B cell (primary cell): ENCODE measurements around the gene CD38. TPM values are rescaled to one million over a fixed set of nuclear protein-coding genes. Genes with fewer than 3 reads are reported as not detected.
A peak's percentile ranks its signal among the peaks of the same experiment; 100 is the strongest.

ENCODE experiments used
- ATAC-seq: fragments of 200-7000 bp; cut with Tn5 transposase; one replicate; pipeline ENCODE4 v1.10.0; 2021; ENCODE audit warnings: low read depth, mild to moderate bottlenecking, moderate number of reproducible peaks, moderate library complexity
- CTCF ChIA-PET: fragments of 350-600 bp; sonication (Branson Sonifier 250); formaldehyde crosslinking; loops from one replicate; lab custom pipeline; 2021; ENCODE audit warnings: antibody characterized with exemption, inconsistent platforms; lab: Charles Lee
- POLR2A ChIA-PET: fragments of 350-600 bp; sonication (Branson Sonifier 250); formaldehyde crosslinking; loops from one replicate; lab custom pipeline; 2021; ENCODE audit warnings: antibody characterized with exemption; lab: Charles Lee
- DNase-seq: peaks from one replicate; pipeline ENCODE4 v3.0.0; 2013
- H2AFZ ChIP-seq: 2 replicates; pipeline ENCODE4 v1.6.1; 2012; ENCODE audit warnings: mild to moderate bottlenecking, low read depth, low read length; ENCODE audit not compliant: insufficient read depth, poor library complexity, severe bottlenecking
- H3K27ac ChIP-seq, 2 donors: 1 replicate in 1 of 2; 2 replicates in 1 of 2; pipeline ENCODE4 v1.5.1; 2012 to 2013; ENCODE audit warnings: low read length in 2 of 2, mild to moderate bottlenecking in 2 of 2, moderate library complexity in 1 of 2
- H3K27me3 ChIP-seq, 4 experiments: fragments of 200-600 bp in 1 of 4; sonication (generic) in 1 of 4; replicated peaks in 1 of 4; 1 replicate in 2 of 4; 2 replicates in 2 of 4; pipeline versions ENCODE4 v1.6.1 to v1.7.0; 2013 to 2016; ENCODE audit warnings: low read length in 3 of 4, mild to moderate bottlenecking in 2 of 4, mixed read lengths in 1 of 4, moderate library complexity in 1 of 4; ENCODE audit not compliant: insufficient read depth in 4 of 4, control insufficient read depth in 3 of 4; ENCODE audit errors: control extremely low read depth in 1 of 4
- H3K36me3 ChIP-seq, 2 experiments: replicated peaks in 1 of 2; 1 replicate in 1 of 2; 2 replicates in 1 of 2; pipeline versions ENCODE4 v1.6.1 to v1.7.1; 2013; ENCODE audit warnings: low read length in 1 of 2; ENCODE audit not compliant: insufficient read depth in 2 of 2, control insufficient read depth in 1 of 2; ENCODE audit errors: control extremely low read depth in 1 of 2, extremely low read depth in 1 of 2
- H3K4me1 ChIP-seq, 2 donors: fragments of 200-600 bp in 1 of 2; sonication (generic) in 1 of 2; 1 replicate in 1 of 2; 2 replicates in 1 of 2; pipeline versions ENCODE4 v1.5.1 to v1.6.1; 2013 to 2017; ENCODE audit warnings: low read length in 2 of 2; ENCODE audit not compliant: control insufficient read depth in 2 of 2, insufficient read depth in 2 of 2
- H3K4me2 ChIP-seq: replicated peaks from 2 replicates; pipeline ENCODE3; 2012; ENCODE audit warnings: mild to moderate bottlenecking, low read depth, low read length; ENCODE audit not compliant: poor library complexity, severe bottlenecking
- H3K4me3 ChIP-seq, 5 experiments: fragments of 200-600 bp in 1 of 5; sonication (generic) in 1 of 5; 1 replicate in 3 of 5; 2 replicates in 2 of 5; pipeline versions ENCODE4 v1.5.1 to v1.7.0; 2011 to 2016; ENCODE audit warnings: low read length in 4 of 5, mild to moderate bottlenecking in 4 of 5, low read depth in 2 of 5, control low read depth in 1 of 5, moderate library complexity in 1 of 5; ENCODE audit not compliant: insufficient read depth in 1 of 5; ENCODE audit errors: control extremely low read depth in 1 of 5, extremely low read depth in 1 of 5
- H3K79me2 ChIP-seq: fragments of 200-600 bp; sonication (generic); one replicate; pipeline ENCODE4 v1.6.0; 2016; ENCODE audit warnings: low read length; ENCODE audit not compliant: control insufficient read depth, insufficient read depth
- H3K9ac ChIP-seq: fragments of 200-600 bp; sonication (generic); 2 replicates; pipeline ENCODE4 v1.6.1; 2017; ENCODE audit warnings: mild to moderate bottlenecking, low read length, moderate library complexity
- H3K9me3 ChIP-seq, 3 donors: one replicate each; pipeline versions ENCODE4 v1.6.1 to v1.7.1; 2013; ENCODE audit warnings: low read length in 2 of 3; ENCODE audit not compliant: control insufficient read depth in 2 of 3, insufficient read depth in 1 of 3; ENCODE audit errors: control extremely low read depth in 1 of 3
- H4K20me1 ChIP-seq: 2 replicates; pipeline ENCODE4 v1.6.0; 2012; ENCODE audit warnings: mild to moderate bottlenecking, low read length; ENCODE audit not compliant: insufficient read depth, control insufficient read depth, poor library complexity, severe bottlenecking
- H3K27ac Mint-ChIP-seq: one replicate; pipeline ENCODE4 v1.8.0; 2021; ENCODE audit warnings: mixed read lengths
- H3K27me3 Mint-ChIP-seq: one replicate; pipeline ENCODE4 v1.8.0; 2021; ENCODE audit warnings: mixed read lengths
- H3K4me1 Mint-ChIP-seq: one replicate; pipeline ENCODE4 v1.8.0; 2021; ENCODE audit warnings: mixed read lengths
- H3K4me3 Mint-ChIP-seq: one replicate; pipeline ENCODE4 v1.8.0; 2021; ENCODE audit warnings: mixed read lengths
- H3K9me3 Mint-ChIP-seq: one replicate; pipeline ENCODE4 v1.8.0; 2022; ENCODE audit warnings: mixed read lengths; ENCODE audit not compliant: insufficient read depth
- EZH2 ChIP-seq: IDR thresholded peaks from 2 replicates; pipeline ENCODE4 v1.6.1; 2012; ENCODE audit warnings: borderline replicate concordance, low read depth, mild to moderate bottlenecking, moderate library complexity, low read length; ENCODE audit not compliant: insufficient read depth, poor library complexity, severe bottlenecking
- WGBS: methylation state at CpG from one replicate; pipeline ENCODE4 v1.1.5; 2013; ENCODE audit warnings: missing lambda C conversion rate; ENCODE audit not compliant: insufficient coverage; 5-methylcytosine and 5-hydroxymethylcytosine counted together
- intact Hi-C: fragments of 100-400 bp; cut with micrococcal nuclease; formaldehyde crosslinking; loops from one replicate; pipeline ENCODE4 v1.10.0; 2022
- polyA plus RNA-seq: library from polyadenylated mRNA; depleted of rRNA; stranded (reverse); fragments of >200 nt; gene quantifications from 2 replicates; pipeline ENCODE4 v1.2.3, GENCODE V29; 2012
- total RNA-seq, 2 donors: library from RNA; stranded (reverse); fragments of 120-200 nt in 1 of 2; gene quantifications; 1 replicate in 1 of 2; 2 replicates in 1 of 2; pipeline versions ENCODE4 v1.2.3 to v1.2.4, GENCODE V29; 2013 to 2022
- TF ChIP-seq, protein P1 (sequence below): fragments of 200-600 bp; IDR thresholded peaks from one replicate; pipeline ENCODE4 v1.8.0; 2022; ENCODE audit warnings: antibody characterized with exemption, mild to moderate bottlenecking

The CD38 gene
- total and polyA plus RNA-seq, 2 donors (not counting 1 experiment from before 2014, with no cell fraction given): 10.1 to 12.9 TPM

DNA sequence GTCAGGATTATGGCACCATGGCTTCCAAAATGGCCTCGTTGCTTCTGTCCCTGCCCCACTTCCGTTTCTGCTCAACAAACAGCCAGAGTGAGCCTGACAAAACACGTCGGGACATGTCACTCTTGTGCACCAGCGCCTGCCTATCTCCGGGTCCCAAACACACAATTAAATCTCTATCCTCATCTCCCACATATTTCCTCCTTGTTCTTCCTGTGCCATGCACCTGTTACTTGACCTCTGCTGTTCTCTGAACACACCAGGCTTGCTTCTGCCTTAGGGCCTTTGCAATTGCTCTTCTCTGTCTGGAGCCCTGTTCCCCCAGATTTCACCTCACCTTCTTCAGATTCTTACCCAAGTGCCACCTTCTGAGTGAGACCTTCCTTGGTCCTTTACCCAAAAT lies 12.7 kb upstream of the CD38 start:
- ChIA-PET POLR2A (no interaction called here), CTCF (interaction anchor here (2.2 kb wide), 1 partner anchor 9 kb away, joined by 9 read pairs; no protein-coding TSS in a partner anchor)
- TF ChIP-seq, protein P1, sequence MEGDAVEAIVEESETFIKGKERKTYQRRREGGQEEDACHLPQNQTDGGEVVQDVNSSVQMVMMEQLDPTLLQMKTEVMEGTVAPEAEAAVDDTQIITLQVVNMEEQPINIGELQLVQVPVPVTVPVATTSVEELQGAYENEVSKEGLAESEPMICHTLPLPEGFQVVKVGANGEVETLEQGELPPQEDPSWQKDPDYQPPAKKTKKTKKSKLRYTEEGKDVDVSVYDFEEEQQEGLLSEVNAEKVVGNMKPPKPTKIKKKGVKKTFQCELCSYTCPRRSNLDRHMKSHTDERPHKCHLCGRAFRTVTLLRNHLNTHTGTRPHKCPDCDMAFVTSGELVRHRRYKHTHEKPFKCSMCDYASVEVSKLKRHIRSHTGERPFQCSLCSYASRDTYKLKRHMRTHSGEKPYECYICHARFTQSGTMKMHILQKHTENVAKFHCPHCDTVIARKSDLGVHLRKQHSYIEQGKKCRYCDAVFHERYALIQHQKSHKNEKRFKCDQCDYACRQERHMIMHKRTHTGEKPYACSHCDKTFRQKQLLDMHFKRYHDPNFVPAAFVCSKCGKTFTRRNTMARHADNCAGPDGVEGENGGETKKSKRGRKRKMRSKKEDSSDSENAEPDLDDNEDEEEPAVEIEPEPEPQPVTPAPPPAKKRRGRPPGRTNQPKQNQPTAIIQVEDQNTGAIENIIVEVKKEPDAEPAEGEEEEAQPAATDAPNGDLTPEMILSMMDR: no peak
- no peak for TF ChIP-seq EZH2
- intact Hi-C loops: no loop called here
- H3K27me3 ChIP-seq: no peaks in the 10 kb centered on the region
- H3K4me1 ChIP-seq: peaks cover 17 to 21% of the 10 kb centered on the region in 2 donors
- Mint-ChIP-seq H3K27me3 (no peaks in the 10 kb centered on the region), H3K9me3 (no peaks in the 10 kb centered on the region), H3K27ac (no peak overlapping the region), H3K4me1 (peaks cover 16% of the 10 kb centered on the region), H3K4me3 (no peak overlapping the region)
- H3K79me2 ChIP-seq: no peaks in the 10 kb centered on the region
- peak overlapping the region; percentile 26 for H2AFZ ChIP-seq
- H3K4me3 ChIP-seq: no peak overlapping the region
- H3K36me3 ChIP-seq: no peaks in the 10 kb centered on the region
- ATAC-seq: no peak
- WGBS: 21% methylated on average over 6 of the region's 6 CpGs
- H4K20me1 ChIP-seq: no peaks in the 10 kb centered on the region
- H3K9ac ChIP-seq: no peak overlapping the region
- H3K27ac ChIP-seq: no peak overlapping the region
- no peak overlapping the region for H3K4me2 ChIP-seq
- no peak for DNase-seq
- peaks cover 0 to 1% (median 0%) of the 10 kb centered on the region in 3 donors for H3K9me3 ChIP-seq

DNA sequence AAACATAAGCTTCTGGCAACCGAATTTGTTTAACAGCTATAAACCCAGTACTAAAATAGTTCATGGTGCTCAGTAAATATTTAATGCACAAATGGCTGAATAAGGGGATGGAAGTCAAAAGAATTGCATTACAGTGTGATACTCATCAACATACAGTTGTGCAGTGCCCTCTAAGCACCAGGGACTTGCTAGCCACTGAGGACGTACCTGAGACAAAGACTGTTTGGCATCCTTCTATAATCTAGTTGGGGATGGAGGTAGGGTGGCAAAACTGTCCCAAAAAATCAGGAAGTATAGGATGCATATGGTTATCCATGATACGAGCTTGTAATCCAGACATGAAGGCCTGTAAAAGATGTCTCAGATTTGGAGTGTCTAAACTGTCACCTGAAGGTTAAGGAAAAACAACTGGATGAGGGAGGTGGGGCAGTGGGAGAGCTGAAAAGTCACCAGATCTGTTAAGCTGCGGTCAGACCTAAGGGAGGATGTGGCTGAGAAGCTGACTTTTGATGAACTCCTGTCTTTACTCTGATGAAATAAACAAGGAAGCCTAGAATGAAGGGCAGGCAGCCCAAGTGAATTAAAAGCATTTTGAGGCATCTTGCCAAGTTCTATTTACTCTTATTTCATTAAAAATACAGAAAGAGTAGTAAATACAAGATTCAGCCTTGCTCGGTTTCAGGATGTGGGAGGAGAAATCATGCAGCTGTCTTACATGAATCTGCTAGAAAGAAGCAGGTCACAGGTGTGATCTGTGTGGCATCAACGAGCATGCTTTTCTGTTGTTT lies 12.0 kb upstream of the CD38 start:
- peak overlapping the region in 1 of 2 donors; percentile 17 for H3K27ac ChIP-seq
- peaks cover 17 to 21% of the 10 kb centered on the region in 2 donors for H3K4me1 ChIP-seq
- H3K27me3 ChIP-seq: no peaks in the 10 kb centered on the region
- Mint-ChIP-seq H3K4me3 (no peak overlapping the region), H3K4me1 (peaks cover 16% of the 10 kb centered on the region), H3K27me3 (no peaks in the 10 kb centered on the region), H3K9me3 (no peaks in the 10 kb centered on the region), H3K27ac (peak overlapping the region; percentile 23)
- no peaks in the 10 kb centered on the region for H3K36me3 ChIP-seq
- no peaks in the 10 kb centered on the region for H3K79me2 ChIP-seq
- peak overlapping the region; percentile 26 for H2AFZ ChIP-seq
- DNase-seq: no peak
- H3K9me3 ChIP-seq: peaks cover 0 to 1% (median 0%) of the 10 kb centered on the region in 3 donors
- 3% methylated on average over 3 of the region's 6 CpGs for WGBS
- intact Hi-C loops: no loop called here
- H4K20me1 ChIP-seq: no peaks in the 10 kb centered on the region
- peak; percentile 45 for ATAC-seq
- no peak for TF ChIP-seq EZH2
- TF ChIP-seq, protein P1: no peak
- ChIA-PET CTCF (interaction anchor here (0.6 to 2.2 kb wide), 3 partner anchors 9 to 156 kb away, joined by 3 to 9 read pairs (median 4); no protein-coding TSS in a partner anchor), POLR2A (no interaction called here)
- peak overlapping the region; percentile 31 for H3K4me2 ChIP-seq
- H3K4me3 ChIP-seq: no peak overlapping the region
- no peak overlapping the region for H3K9ac ChIP-seq
